Esophagus squamous epithelium (tissue), 4 donors: ENCODE measurements around the gene NFIL3.

ENCODE experiments used
- POLR2A ChIP-seq, 4 donors: fragments of 450-650 bp; IDR thresholded peaks; one replicate each; pipeline ENCODE4 v1.6.1; 2017; ENCODE audit warnings: antibody characterized with exemption in 4 of 4, mild to moderate bottlenecking in 4 of 4, moderate library complexity in 3 of 4
- TF ChIP-seq, protein P1 (sequence below), 6 experiments: fragments of 450-650 bp in 4 of 6; fragments of 200-600 bp in 2 of 6; sonication (generic) in 2 of 6; IDR thresholded peaks; one replicate each; pipeline ENCODE4 v1.5.1; 2016 to 2019; ENCODE audit warnings: antibody characterized with exemption in 6 of 6, mild to moderate bottlenecking in 4 of 6, moderate library complexity in 4 of 6

GRCh38 chr9:91359734-91360470 is 63.7 kb downstream of the NFIL3 start:
- TF ChIP-seq, protein P1, sequence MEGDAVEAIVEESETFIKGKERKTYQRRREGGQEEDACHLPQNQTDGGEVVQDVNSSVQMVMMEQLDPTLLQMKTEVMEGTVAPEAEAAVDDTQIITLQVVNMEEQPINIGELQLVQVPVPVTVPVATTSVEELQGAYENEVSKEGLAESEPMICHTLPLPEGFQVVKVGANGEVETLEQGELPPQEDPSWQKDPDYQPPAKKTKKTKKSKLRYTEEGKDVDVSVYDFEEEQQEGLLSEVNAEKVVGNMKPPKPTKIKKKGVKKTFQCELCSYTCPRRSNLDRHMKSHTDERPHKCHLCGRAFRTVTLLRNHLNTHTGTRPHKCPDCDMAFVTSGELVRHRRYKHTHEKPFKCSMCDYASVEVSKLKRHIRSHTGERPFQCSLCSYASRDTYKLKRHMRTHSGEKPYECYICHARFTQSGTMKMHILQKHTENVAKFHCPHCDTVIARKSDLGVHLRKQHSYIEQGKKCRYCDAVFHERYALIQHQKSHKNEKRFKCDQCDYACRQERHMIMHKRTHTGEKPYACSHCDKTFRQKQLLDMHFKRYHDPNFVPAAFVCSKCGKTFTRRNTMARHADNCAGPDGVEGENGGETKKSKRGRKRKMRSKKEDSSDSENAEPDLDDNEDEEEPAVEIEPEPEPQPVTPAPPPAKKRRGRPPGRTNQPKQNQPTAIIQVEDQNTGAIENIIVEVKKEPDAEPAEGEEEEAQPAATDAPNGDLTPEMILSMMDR (IDR thresholded peaks at IDR 0.05): no peak
- no peak for TF ChIP-seq POLR2A (IDR thresholded peaks at IDR 0.05)
